LNCaP clone FGC (cell line): ENCODE measurements around the gene GBX2.

ENCODE experiments used
- DNase-seq: peaks from one replicate; pipeline ENCODE4 v3.0.0-alpha.2; 2011; ENCODE audit warnings: low read depth
- H3K4me3 ChIP-seq: 2 replicates; pipeline ENCODE4 v1.5.1; 2011; ENCODE audit warnings: mild to moderate bottlenecking, low read depth, low read length, control low read depth
- CTCF ChIP-seq: IDR thresholded peaks from 2 replicates; pipeline ENCODE4 v1.5.1; 2012; ENCODE audit warnings: mild to moderate bottlenecking; ENCODE audit not compliant: control insufficient read depth, insufficient read depth; ENCODE audit errors: extremely low read depth

GBX2 gene

DNA sequence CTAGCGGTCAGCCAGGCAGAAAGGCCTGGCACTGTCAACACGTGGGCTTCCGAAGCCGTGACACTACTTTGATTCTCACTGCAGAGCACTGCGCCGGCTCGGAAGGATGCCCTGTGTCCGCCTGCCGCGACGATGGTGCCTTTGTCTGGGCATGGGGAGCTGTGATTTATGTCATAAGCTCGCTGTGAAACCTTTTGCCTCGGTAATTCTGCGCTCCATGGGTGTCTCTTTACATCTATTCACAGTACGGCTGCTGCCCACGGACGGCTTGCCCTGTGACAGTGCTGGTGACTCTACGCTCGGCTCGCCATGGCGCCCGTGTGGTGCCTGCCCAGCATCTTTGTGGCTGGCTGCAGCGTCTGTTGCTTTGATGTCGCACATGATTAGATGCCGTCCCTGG is 43.1 kb upstream of the GBX2 start:
- no peak for DNase-seq
- H3K4me3 ChIP-seq = no peak overlapping the region
- TF ChIP-seq CTCF = no peak

DNA sequence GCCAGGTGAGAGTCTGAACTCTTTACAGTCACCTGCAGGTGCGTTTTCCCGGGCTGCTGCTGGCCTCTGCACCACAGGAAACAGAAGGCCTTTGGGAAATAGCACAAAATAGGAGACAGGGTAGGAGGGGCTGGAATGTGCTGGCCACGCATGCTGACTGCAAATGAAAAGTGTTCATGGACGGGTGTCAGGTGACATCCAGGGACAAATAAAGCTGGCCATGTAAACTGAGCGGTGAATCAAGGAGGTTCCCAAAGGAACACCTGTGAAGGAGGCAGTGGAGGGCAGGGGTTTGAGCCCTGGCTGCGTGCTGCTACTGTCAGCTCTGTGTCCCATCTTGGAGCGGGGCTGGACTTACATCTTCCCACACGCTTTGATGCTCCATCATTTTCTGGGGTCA is 42.4 kb upstream of the GBX2 start:
- TF ChIP-seq CTCF = no peak
- DNase-seq = no peak
- H3K4me3 ChIP-seq = no peak overlapping the region

DNA sequence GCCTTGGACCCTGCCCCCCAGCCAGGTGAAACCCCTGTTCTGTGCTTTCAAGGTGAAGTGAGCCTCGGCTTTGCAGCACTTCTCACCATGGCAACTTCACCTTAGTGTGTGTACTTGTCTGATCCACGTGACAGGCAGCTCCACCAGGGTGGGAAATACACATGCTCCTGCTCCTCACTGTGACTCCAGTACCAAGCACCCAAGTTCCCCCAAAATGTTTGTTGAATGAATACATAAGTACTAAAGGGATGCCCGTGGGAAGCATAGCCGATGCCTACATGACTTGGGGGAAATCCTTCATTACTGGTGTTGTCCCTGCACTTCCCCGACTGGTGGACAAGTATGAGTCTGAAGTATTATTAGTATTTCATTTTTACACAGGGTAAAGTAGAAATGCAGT is 41.8 kb upstream of the GBX2 start:
- no peak for DNase-seq
- no peak for TF ChIP-seq CTCF
- no peak overlapping the region for H3K4me3 ChIP-seq

DNA sequence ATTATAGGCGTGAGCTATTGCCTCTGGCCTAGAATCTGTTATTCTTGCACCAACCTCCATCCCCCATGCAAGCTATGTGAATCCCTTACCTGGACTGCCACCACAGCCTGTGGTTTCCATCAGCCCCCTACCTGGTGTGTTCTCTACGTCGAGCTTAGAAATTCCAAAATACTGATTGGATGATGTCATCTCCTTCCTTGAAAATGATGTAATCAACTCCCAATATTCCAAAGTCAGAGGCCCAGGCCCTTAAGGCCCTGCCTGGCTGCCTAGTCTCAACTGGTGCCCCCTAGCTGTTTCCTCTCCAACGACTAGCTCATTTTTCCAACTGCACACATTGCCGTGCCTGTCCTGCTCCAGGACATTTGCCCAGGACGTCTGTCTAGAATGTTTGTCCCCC is 41.3 kb upstream of the GBX2 start:
- TF ChIP-seq CTCF = no peak
- H3K4me3 ChIP-seq = no peak overlapping the region
- no peak for DNase-seq

DNA sequence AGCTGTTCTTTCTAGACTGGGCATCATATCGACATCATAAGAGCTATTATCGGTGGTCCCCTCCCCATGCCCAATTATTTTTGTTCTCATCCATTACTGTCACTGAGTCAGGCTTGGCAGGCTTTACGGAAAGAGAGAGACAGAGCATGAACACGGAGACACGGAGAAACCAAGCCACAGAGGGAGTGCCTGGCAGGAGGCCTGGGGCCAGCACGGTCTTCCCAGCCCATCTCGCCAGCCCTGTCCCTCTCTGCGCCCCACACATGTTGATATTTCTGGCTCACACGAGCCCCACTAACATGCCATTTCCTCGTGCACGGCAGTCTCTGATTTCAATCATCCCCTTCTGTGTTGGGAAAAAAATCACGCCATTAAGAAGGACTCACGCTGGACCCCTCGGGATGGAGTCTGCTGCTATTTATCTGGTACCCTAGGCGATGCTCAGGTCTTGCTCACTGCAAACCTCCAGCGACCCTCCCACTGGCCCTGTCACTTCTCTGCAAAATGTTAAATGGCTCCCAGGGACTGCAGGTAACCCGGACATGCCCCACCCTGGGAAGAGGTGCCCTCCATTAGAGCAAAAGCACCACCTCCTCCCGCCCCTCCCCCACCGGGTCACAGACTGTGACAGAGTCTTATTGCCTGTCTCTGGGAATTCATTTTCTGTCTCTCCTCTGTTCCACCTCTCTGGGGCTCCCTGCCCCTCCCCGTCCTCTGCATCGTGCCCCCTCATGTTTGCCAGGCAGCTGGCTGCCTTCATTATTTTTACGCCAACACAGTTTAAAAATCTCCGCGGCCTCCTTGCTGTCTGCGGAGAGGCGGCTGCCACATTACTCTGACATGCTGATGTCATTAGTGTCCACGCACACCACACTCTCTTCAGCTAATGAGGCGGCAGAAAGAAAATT is 40.1 kb upstream of the GBX2 start:
- H3K4me3 ChIP-seq = no peak overlapping the region
- no peak for DNase-seq
- TF ChIP-seq CTCF = no peak

DNA sequence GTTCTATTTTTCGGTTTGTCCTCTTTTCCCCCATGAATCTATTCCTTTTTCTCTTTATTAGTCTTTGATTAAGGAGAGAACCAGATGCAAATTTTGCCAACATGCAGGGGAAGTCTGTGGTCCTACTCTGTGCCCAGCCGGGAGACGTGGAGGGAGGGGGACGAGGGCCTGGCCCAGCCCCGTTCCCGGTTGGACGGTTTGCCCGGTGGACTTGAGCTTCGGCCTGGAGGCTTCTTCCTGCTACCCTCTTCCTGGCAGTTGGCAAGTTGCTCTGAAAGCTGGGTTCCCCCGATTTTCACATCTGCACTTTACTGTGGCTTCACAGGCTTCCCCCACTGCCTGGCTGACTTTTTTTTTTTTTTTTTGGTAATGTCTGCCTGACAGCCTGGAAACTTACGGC is 39.3 kb upstream of the GBX2 start:
- no peak for TF ChIP-seq CTCF
- no peak overlapping the region for H3K4me3 ChIP-seq
- DNase-seq = no peak

GRCh38 chr2:236205867-236206645 is 37.9 kb upstream of the GBX2 start:
- DNase-seq = no peak
- H3K4me3 ChIP-seq = no peak overlapping the region
- TF ChIP-seq CTCF = no peak
